Renal cortical epithelial cell (primary cell): Measurements from ENCODE around the gene SLC26A1. TPM values are rescaled to one million over a fixed set of nuclear protein-coding genes. Genes with fewer than 3 reads are reported as not detected.

Source experiments
- DNase-seq: peaks from one replicate; pipeline ENCODE4 v3.0.0-alpha.2; 2011; ENCODE audit warnings: low read depth
- total RNA-seq: library from RNA; depleted of rRNA; stranded (reverse); fragments of >200 nt; gene quantifications from 2 replicates; pipeline ENCODE4 v1.2.3, GENCODE V29; 2014

The SLC26A1 gene
- total RNA-seq, 1 donor from 2014 or later = 3.1 TPM

GRCh38 chr4:1013225-1014073 is 20.2 kb upstream of the SLC26A1 start:
- no peak for DNase-seq

- peak; percentile 11 for DNase-seq
Measured at GRCh38 chr4:1012034-1012739, 19.0 kb upstream of the SLC26A1 start.

GRCh38 chr4:1011666-1012033 is 18.4 kb upstream of the SLC26A1 start:
- DNase-seq = no peak

- DNase-seq = peak; percentile 41
Measured at GRCh38 chr4:1011022-1011665, 17.9 kb upstream of the SLC26A1 start, which contains the start of gene FGFRL1. FGFRL1 (plus strand) TSS chr4:1011626; CDS start chr4:1012486, 860 bp downstream.

- DNase-seq = peak; percentile 72
Measured at GRCh38 chr4:1010395-1011021, 17.3 kb upstream of the SLC26A1 start.

- no peak for DNase-seq
Measured at GRCh38 chr4:1009542-1010394, 16.6 kb upstream of the SLC26A1 start.

- no peak for DNase-seq
Measured at GRCh38 chr4:1008840-1009541, 15.8 kb upstream of the SLC26A1 start.

- no peak for DNase-seq
Measured at GRCh38 chr4:1006856-1007255, 13.7 kb upstream of the SLC26A1 start.

- DNase-seq = no peak
Measured at GRCh38 chr4:1004557-1005485, 11.6 kb upstream of the SLC26A1 start.

- no peak for DNase-seq
Measured at GRCh38 chr4:1004071-1004418, 10.8 kb upstream of the SLC26A1 start.

- DNase-seq = no peak
Measured at GRCh38 chr4:1003271-1004070, 10.3 kb upstream of the SLC26A1 start.

- no peak for DNase-seq
Measured at GRCh38 chr4:1002631-1003251, 9.5 kb upstream of the SLC26A1 start.

GRCh38 chr4:1002131-1002630 is 9.0 kb upstream of the SLC26A1 start:
- DNase-seq = no peak

GRCh38 chr4:1001561-1002130 is 8.4 kb upstream of the SLC26A1 start:
- no peak for DNase-seq

GRCh38 chr4:1000686-1001260 is 7.6 kb upstream of the SLC26A1 start:
- no peak for DNase-seq

- no peak for DNase-seq
Measured at GRCh38 chr4:999882-1000425, 6.8 kb upstream of the SLC26A1 start.
